ENCODE data around the gene DKK3.

DKK3 gene

GRCh38 chr11:11966354-11966741 is 42.1 kb downstream of the DKK3 start:
- DNase-seq, result no peak

- DNase-seq, result no peak
Measured at GRCh38 chr11:11965656-11966353, 42.6 kb downstream of the DKK3 start.

- DNase-seq, result no peak
Measured at GRCh38 chr11:11965192-11965591, 43.2 kb downstream of the DKK3 start.

- no peak for DNase-seq
Measured at GRCh38 chr11:11964774-11965150, 43.7 kb downstream of the DKK3 start.

GRCh38 chr11:11963842-11964773 is 44.3 kb downstream of the DKK3 start:
- DNase-seq, result no peak

GRCh38 chr11:11963067-11963466 is 45.4 kb downstream of the DKK3 start:
- DNase-seq, result no peak

- no peak for DNase-seq
Measured at GRCh38 chr11:11961399-11962028, 46.9 kb downstream of the DKK3 start.

- DNase-seq, result peak; percentile 11 to 18
Measured at GRCh38 chr11:11960687-11961086, 47.7 kb downstream of the DKK3 start.

- no peak for DNase-seq
Measured at GRCh38 chr11:11959601-11960000, 48.8 kb downstream of the DKK3 start.

- DNase-seq, result no peak
Measured at GRCh38 chr11:11958403-11959231, 49.8 kb downstream of the DKK3 start.

GRCh38 chr11:11956006-11956405 is 52.4 kb downstream of the DKK3 start:
- DNase-seq, result no peak

- DNase-seq, result no peak
Measured at GRCh38 chr11:11952036-11952435, 56.4 kb downstream of the DKK3 start.

GRCh38 chr11:11949482-11949881 is 58.9 kb downstream of the DKK3 start:
- no peak for DNase-seq

GRCh38 chr11:11948242-11948947 is 60.0 kb downstream of the DKK3 start:
- DNase-seq, result no peak

GRCh38 chr11:11947825-11948224 is 60.6 kb downstream of the DKK3 start:
- no peak for DNase-seq

- DNase-seq, result no peak
Measured at GRCh38 chr11:11946878-11947277, 61.5 kb downstream of the DKK3 start.

- no peak for DNase-seq
Measured at GRCh38 chr11:11946180-11946579, 62.2 kb downstream of the DKK3 start.

- DNase-seq, result peak in 1 of 2 experiments; percentile 5
Measured at GRCh38 chr11:11944444-11944843, 64.0 kb downstream of the DKK3 start.

- no peak for DNase-seq
Measured at GRCh38 chr11:11942668-11943067, 65.8 kb downstream of the DKK3 start.

- no peak for DNase-seq
Measured at GRCh38 chr11:11940551-11940950, 67.9 kb downstream of the DKK3 start.

- DNase-seq, result no peak
Measured at GRCh38 chr11:11937957-11938356, 70.5 kb downstream of the DKK3 start.

- no peak for DNase-seq
Measured at GRCh38 chr11:11937433-11937832, 71.0 kb downstream of the DKK3 start.

Data from NCI-H526 (cell line).